ENCODE results near the gene ZNF618. TPM values are rescaled to one million over a fixed set of nuclear protein-coding genes. Genes with fewer than 3 reads are reported as not detected.

ZNF618 gene
- total and polyA plus RNA-seq, 7 donors, result 0.92 to 8.0 (median 2.3) TPM

DNA sequence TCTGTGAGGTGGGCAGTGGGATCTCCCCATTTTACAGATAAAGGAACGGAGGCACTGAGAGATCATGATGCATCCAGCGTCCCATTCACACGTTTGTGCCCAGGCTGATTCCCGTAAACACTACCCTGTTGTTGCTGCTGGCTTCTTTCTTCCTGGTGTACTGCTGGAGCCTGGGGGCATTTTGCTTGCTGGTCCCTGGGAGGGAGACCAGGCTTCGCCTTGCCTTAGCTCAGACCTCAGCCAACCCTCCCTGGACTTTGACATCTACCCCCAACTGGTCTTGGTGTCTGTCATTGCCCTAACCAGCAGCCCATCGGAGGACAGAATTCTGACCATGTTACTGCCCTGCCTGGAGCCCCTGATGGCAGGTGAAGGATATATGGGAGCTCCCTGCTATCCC, 82.4 kb downstream of the ZNF618 start:
- Histone ChIP-seq H3K9me3 (no peaks in the 10 kb centered on the region), H3K36me3 (no peaks in the 10 kb centered on the region), H3K27ac (no peak overlapping the region), H3K27me3 (no peaks in the 10 kb centered on the region), H3K4me3 (no peak overlapping the region), H3K4me1 (peaks cover 0 to 8% (median 4%) of the 10 kb centered on the region in 4 donors)
- no peak for DNase-seq
- no peak for TF ChIP-seq POLR2A (IDR thresholded peaks at IDR 0.05)
- TF ChIP-seq, protein P1, sequence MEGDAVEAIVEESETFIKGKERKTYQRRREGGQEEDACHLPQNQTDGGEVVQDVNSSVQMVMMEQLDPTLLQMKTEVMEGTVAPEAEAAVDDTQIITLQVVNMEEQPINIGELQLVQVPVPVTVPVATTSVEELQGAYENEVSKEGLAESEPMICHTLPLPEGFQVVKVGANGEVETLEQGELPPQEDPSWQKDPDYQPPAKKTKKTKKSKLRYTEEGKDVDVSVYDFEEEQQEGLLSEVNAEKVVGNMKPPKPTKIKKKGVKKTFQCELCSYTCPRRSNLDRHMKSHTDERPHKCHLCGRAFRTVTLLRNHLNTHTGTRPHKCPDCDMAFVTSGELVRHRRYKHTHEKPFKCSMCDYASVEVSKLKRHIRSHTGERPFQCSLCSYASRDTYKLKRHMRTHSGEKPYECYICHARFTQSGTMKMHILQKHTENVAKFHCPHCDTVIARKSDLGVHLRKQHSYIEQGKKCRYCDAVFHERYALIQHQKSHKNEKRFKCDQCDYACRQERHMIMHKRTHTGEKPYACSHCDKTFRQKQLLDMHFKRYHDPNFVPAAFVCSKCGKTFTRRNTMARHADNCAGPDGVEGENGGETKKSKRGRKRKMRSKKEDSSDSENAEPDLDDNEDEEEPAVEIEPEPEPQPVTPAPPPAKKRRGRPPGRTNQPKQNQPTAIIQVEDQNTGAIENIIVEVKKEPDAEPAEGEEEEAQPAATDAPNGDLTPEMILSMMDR (IDR thresholded peaks at IDR 0.05), result no peak
- no peak for TF ChIP-seq EP300 (IDR thresholded peaks at IDR 0.05)
- TF ChIP-seq POLR2AphosphoS5 (IDR thresholded peaks at IDR 0.05), result no peak
- WGBS, 2 donors, result 92 to 93% methylated on average over 6 of the region's 6 CpGs
- intact Hi-C loops (cut with DNase I), result no loop called here

DNA sequence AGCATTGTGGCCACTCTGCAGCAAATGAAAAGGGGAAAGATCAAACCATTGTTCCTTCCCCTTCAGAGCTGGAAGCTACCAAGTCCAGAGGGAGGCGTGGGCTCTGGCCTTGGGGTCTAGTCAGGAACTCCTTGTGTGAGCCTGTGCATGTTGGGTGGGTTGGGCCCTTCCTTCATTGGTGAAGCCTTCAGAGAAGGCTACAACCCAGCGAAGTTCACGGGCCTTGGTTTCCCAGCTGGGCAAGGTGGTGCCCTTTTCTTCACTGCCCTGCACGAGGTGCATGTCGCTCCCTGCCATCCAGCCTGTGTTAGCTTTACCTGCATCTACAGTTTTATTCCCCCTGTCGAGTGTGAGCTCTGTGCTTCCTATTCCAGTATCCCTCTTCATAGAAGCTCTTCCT, 84.7 kb downstream of the ZNF618 start:
- Histone ChIP-seq H3K36me3 (no peaks in the 10 kb centered on the region), H3K4me1 (peaks cover 0 to 4% (median 0%) of the 10 kb centered on the region in 4 donors), H3K27ac (no peak overlapping the region), H3K9me3 (no peaks in the 10 kb centered on the region), H3K4me3 (no peak overlapping the region), H3K27me3 (no peaks in the 10 kb centered on the region)
- DNase-seq, result no peak
- intact Hi-C loops (cut with DNase I), result loop anchor here (5.0 kb wide), 1 partner anchor 153 kb away; no protein-coding TSS in a partner anchor
- TF ChIP-seq, protein P1 (IDR thresholded peaks at IDR 0.05), result no peak
- no peak for TF ChIP-seq EP300 (IDR thresholded peaks at IDR 0.05)
- no peak for TF ChIP-seq POLR2A (IDR thresholded peaks at IDR 0.05)
- TF ChIP-seq POLR2AphosphoS5 (IDR thresholded peaks at IDR 0.05), result no peak
- WGBS, 2 donors, result 92 to 96% methylated on average over 6 of the region's 6 CpGs

DNA sequence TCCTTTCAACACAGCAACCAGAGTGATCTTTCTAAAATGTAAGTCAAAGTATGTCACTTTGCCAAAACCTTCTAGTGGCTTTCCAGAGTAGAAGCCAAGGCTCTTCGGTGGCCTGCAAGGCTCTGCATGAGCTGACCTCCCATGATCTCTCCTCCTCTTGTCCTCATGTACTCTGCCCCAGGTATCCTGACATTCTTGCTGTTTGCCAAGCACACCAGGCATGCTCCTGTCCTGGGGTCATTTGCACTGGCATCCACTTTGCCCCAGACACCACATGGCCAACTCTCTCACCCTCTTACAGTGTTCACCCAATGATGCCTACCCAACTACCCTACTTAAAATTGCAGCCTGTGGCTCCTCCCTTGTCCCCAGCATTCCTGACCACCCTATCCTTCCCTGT, 86.3 kb downstream of the ZNF618 start:
- intact Hi-C loops (cut with DNase I), result loop anchor here (5.0 kb wide), 1 partner anchor 155 kb away; no protein-coding TSS in a partner anchor
- peaks cover 0 to 4% (median 0%) of the 10 kb centered on the region in 4 donors for H3K4me1 ChIP-seq
- H3K9me3 ChIP-seq, result no peaks in the 10 kb centered on the region
- H3K36me3 ChIP-seq, result no peaks in the 10 kb centered on the region
- H3K27ac ChIP-seq, result no peak overlapping the region
- TF ChIP-seq, protein P1 (IDR thresholded peaks at IDR 0.05), result no peak
- TF ChIP-seq EP300 (IDR thresholded peaks at IDR 0.05) (no peak), POLR2AphosphoS5 (IDR thresholded peaks at IDR 0.05) (no peak), POLR2A (IDR thresholded peaks at IDR 0.05) (no peak)
- WGBS, 2 donors, result 84 to 90% methylated on average over 1 of the region's 1 CpG
- no peak for DNase-seq
- H3K27me3 ChIP-seq, result no peaks in the 10 kb centered on the region
- H3K4me3 ChIP-seq, result no peak overlapping the region

DNA sequence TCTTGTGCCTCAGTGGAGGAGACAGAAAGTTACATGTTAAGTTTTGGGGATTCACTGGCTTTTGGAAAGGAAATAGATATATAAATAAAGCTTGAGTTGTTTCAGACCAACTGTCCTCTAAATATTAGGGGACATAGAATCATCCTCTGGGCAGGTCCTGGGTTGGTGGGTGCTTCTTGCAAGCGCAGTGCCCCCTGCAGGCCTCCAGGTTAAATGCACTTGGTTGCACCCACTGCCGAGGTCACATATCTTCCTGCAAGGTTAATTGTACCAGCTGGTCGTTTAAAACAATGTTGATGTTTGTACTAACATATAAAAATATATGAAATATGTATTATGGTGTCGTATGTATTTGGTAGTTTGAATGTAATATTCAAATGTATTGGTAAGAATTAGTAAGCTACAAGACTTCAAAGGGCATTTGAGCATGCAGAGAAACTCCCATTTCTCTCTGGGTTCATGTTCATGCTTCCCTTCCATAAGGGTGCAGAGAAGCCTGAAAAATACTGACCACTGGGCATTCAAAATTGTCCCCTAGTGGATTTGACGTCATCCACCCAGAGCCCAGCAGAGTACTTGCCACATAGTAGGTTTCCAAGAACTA, 87.0 kb downstream of the ZNF618 start:
- Histone ChIP-seq H3K36me3 (no peaks in the 10 kb centered on the region), H3K4me1 (peaks cover 0 to 2% (median 0%) of the 10 kb centered on the region in 4 donors), H3K27ac (no peak overlapping the region), H3K4me3 (no peak overlapping the region), H3K27me3 (no peaks in the 10 kb centered on the region), H3K9me3 (no peaks in the 10 kb centered on the region)
- intact Hi-C loops (cut with DNase I), result loop anchor here (5.0 kb wide), 1 partner anchor 156 kb away; no protein-coding TSS in a partner anchor
- WGBS, 2 donors, result 31 to 53% methylated on average over 5 of the region's 5 CpGs
- TF ChIP-seq POLR2A (IDR thresholded peaks at IDR 0.05), result no peak
- no peak for TF ChIP-seq EP300 (IDR thresholded peaks at IDR 0.05)
- TF ChIP-seq, protein P1 (IDR thresholded peaks at IDR 0.05), result peak in 3 of 4 experiments; percentile 22 to 43 (median 28)
- no peak for TF ChIP-seq POLR2AphosphoS5 (IDR thresholded peaks at IDR 0.05)
- no peak for DNase-seq
